ENCODE results near the gene LYRM7.

LYRM7 gene

DNA sequence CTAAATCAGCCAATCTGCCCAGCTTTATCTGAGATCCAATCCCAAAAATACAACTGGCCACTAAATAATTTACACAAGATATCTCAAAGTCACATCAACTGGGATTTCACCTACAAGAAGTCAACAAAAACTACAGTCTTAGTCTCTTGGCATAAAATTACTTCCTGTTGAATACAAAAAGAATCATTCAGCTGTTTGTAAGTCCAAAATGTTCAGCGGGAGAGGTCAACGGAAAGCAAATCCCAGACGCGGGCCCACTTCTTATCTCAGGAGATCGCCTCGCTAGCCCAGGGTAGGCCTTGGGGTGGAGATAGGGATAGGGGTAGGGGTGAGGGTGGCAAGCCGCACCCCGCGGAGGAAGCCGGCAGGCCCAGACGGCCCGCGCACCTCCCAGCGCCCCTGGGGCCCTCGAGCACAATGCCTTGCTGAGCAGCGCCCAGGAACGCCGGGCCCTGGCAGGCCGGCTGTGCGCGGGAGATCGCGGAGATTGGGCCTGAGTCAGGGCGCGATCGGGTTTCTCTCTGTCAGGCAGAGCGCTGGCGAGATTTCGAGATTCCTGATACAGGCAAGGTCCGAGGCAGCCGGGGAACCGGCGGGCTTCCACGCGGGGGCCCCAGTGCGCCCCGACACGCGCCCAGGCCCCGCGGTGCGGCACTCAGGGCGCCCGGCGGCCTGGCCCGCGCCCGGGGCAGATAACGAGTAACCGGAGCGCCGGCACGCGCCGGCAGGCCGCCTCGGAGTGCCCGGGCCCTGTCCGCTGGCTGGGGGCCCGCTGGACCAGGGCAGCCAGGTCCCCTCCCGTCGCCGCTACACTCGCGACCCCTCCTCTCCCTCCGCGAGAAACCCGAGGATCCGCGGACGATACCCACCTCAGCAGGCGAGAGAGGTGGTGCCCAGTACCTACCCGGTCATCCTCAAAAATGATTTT, 6.3 kb upstream of the LYRM7 start:
- no peak for FAIRE-seq
- TF ChIP-seq, protein P1, sequence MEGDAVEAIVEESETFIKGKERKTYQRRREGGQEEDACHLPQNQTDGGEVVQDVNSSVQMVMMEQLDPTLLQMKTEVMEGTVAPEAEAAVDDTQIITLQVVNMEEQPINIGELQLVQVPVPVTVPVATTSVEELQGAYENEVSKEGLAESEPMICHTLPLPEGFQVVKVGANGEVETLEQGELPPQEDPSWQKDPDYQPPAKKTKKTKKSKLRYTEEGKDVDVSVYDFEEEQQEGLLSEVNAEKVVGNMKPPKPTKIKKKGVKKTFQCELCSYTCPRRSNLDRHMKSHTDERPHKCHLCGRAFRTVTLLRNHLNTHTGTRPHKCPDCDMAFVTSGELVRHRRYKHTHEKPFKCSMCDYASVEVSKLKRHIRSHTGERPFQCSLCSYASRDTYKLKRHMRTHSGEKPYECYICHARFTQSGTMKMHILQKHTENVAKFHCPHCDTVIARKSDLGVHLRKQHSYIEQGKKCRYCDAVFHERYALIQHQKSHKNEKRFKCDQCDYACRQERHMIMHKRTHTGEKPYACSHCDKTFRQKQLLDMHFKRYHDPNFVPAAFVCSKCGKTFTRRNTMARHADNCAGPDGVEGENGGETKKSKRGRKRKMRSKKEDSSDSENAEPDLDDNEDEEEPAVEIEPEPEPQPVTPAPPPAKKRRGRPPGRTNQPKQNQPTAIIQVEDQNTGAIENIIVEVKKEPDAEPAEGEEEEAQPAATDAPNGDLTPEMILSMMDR (IDR thresholded peaks at IDR 0.05; ENCODE audit: insufficient read depth, missing control alignments) = peak; percentile 1
- DNase-seq (ENCODE audit: insufficient read length, low spot score) = peak; percentile 23

DNA sequence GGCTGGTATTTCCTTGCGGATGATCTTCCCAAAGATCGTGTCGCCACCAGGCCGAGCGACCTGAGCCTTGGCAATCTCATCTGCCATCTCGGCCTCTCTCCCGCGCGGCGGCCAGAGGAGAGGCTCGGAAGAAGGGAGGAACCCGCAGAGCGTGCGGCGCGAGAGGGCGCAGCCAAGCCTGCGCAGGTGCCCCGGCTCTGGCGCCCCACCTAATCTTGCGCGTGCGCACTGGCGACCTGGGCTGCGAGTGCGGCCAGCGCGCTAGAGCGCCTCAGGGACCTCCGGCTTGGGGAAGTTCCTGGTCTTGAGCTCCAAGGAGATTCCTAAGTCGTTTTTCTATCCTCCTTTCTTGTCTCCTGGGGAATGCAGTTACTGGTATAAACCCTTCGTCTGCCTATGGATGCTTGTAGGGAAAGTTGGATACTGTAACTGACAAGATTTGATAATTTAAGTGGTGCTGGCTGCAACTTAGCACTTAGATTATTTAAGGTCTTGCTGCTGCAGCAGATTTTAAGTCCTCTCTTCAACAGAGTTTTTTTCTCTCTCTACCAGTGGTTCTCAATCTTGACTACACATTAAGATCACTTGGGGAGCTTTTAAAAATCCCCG, 5.5 kb upstream of the LYRM7 start, which contains the start of gene HINT1:
Gene HINT1 (minus strand): TSS at position 138 of the 609 bp plus-strand sequence. CDS start 51 bp downstream, at position 87.
- FAIRE-seq (no peak), DNase-seq (ENCODE audit: insufficient read length, low spot score) (peak; percentile 85)
- TF ChIP-seq, protein P1 (IDR thresholded peaks at IDR 0.05; ENCODE audit: insufficient read depth, missing control alignments) = no peak

DNA sequence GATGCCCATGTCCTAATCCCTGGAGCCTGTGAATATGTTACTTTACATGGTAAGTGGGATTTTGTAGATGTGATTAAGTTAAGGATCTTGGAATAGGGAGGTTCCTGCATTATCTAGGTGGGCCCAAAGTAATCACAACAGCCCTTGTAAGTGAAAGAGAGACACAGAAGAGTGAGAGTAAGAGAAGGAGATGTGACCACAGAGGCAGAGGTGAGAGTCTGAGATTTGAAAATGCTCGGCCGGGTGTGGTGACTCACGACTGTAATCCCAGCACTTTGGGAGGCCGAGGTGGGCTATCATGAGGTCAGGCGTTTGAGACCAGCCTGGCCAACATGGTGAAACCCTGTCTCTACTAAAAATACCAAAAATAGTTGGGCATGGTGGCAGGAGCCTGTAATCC, 3.1 kb upstream of the LYRM7 start:
- TF ChIP-seq, protein P1 (IDR thresholded peaks at IDR 0.05; ENCODE audit: insufficient read depth, missing control alignments) = no peak
- FAIRE-seq (no peak), DNase-seq (ENCODE audit: insufficient read length, low spot score) (no peak)

DNA sequence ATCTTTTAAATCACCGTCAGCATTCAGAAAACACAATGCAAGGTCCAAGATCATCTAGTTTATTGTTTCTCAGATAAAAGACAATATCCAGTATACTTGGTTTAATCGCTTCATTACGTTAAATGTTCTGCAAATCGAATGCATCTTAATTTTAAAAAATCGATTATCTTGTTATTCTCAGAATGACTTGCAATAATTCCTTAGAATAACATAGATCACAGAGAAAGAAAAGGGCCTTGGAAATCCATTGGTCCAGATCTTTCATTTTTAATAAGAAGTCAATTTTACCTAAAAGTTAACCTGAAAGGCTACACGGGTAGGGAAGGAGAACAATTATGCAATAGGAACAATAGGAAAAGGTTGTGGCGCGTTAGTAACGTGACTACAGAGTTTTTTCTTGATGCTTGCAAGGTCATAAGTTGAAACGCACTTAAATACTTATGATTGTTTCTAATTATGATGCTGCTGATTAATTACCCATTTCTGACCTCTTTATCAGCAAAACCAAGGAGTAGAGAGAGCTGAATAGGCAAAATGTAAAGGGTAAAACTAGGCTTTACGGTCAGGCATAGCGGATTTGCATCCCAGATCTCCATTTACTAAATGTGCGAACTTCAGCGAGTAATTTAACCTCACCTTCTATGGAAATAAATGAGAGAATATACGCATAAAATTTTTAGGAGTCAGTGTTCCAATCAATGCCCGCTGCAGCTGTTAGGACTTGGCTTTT, 769 bp upstream of the LYRM7 start:
- DNase-seq (ENCODE audit: insufficient read length, low spot score) (no peak), FAIRE-seq (peak; percentile 60)
- TF ChIP-seq, protein P1 (IDR thresholded peaks at IDR 0.05; ENCODE audit: insufficient read depth, missing control alignments) = no peak

DNA sequence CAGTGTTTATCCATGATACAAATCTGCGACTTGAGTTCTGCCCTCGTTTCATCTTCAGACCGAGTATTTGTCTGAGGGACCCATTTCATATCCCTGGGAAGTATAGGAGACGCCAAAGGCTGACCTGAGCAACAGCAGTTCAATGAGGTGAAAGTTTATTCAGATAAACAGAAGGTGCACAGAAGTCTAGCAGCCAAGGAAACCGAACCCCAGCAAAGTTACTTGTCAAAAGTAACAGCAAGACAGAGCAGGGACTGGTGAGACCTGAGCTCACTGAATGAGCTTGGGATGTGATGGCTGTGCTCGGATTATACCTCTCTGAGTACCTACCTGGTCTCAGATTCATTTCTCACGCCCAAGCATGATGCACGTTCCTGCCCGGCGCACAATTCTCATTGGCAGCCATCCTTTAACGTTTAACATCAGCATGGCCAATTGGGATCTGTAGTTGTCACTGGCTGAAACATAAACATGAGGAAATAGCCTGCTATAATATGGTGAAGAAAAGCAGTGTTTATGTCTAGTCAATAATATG, 599 bp downstream of the LYRM7 start:
- TF ChIP-seq, protein P1 (IDR thresholded peaks at IDR 0.05; ENCODE audit: insufficient read depth, missing control alignments) = no peak
- DNase-seq (ENCODE audit: insufficient read length, low spot score) (no peak), FAIRE-seq (no peak)

DNA sequence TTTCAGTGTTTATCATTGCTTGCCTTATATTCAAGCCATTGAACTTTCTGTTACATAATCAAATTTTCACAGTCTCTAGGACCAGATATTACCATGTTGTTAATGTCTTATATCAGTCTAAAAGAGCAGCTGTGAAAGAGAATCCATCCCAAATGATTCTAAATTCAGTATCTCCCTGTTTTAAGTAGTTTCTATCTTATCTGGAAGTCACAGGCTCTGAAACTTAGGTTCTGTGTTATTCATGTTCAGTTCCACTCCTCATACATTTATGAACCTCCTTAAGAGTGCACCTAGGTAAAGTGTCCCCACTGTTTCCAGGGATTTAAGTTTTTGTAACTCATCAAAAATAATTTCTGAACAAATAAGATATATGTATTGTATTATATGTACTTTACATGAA, 9.7 kb downstream of the LYRM7 start:
- no peak for DNase-seq (ENCODE audit: insufficient read length, low spot score)
- no peak for FAIRE-seq
- TF ChIP-seq, protein P1 (IDR thresholded peaks at IDR 0.05; ENCODE audit: insufficient read depth, missing control alignments) = no peak
